T-helper 1 cell treated with Interleukin-12 subunit alpha and Interleukin-12 subunit beta and Interleukin-4 antibody, amounts not matched to agents 30 μg/mL and 1 μg/mL, for 36 hours (primary cell): ENCODE data around the gene PRDM10.

Source experiments
- H3K27ac Mint-ChIP-seq: one replicate; pipeline ENCODE4 v1.8.0; 2021; ENCODE audit warnings: mild to moderate bottlenecking, mixed read lengths
- H3K27me3 Mint-ChIP-seq: one replicate; pipeline ENCODE4 v1.8.0; 2021; ENCODE audit warnings: low read depth, mixed read lengths
- H3K36me3 Mint-ChIP-seq: one replicate; pipeline ENCODE4 v1.8.0; 2021; ENCODE audit warnings: low read depth, mixed read lengths
- H3K4me1 Mint-ChIP-seq: one replicate; pipeline ENCODE4 v1.8.0; 2021; ENCODE audit warnings: low read depth, mixed read lengths
- H3K4me3 Mint-ChIP-seq: one replicate; pipeline ENCODE4 v1.8.0; 2021; ENCODE audit warnings: mild to moderate bottlenecking, moderate library complexity, mixed read lengths
- H3K9me3 Mint-ChIP-seq: one replicate; pipeline ENCODE4 v1.8.0; 2021; ENCODE audit warnings: mixed read lengths

The PRDM10 gene

GRCh38 chr11:129935723-129936122 is 66.9 kb downstream of the PRDM10 start:
- peaks cover 16% of the 10 kb centered on the region for H3K36me3 Mint-ChIP-seq
- no peaks in the 10 kb centered on the region for H3K9me3 Mint-ChIP-seq
- H3K4me3 Mint-ChIP-seq = no peak overlapping the region
- no peaks in the 10 kb centered on the region for H3K4me1 Mint-ChIP-seq
- no peaks in the 10 kb centered on the region for H3K27me3 Mint-ChIP-seq
- no peak overlapping the region for H3K27ac Mint-ChIP-seq

DNA sequence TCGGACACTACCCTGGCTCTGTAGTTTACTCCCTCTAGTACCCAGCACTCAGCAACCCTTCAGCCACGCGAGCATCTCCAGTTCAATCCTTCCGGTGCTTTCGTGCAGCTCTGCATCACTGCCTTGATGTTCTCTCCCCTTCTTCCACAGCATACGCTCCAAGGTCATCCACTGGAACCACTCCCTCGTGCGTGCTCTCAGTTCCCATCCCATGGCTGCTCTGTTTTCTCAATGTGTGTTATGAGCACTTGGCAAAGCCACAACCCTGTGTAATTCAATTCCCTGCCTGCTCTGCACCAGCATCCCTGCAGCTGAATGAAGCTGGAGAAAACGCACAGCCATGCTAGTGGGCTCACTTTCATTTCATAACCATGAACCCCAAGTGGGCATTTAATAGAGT is 68.7 kb downstream of the PRDM10 start:
- Mint-ChIP-seq H3K36me3 (peaks cover 21% of the 10 kb centered on the region), H3K4me1 (no peaks in the 10 kb centered on the region), H3K27ac (no peak overlapping the region), H3K4me3 (no peak overlapping the region), H3K27me3 (no peaks in the 10 kb centered on the region), H3K9me3 (no peaks in the 10 kb centered on the region)

DNA sequence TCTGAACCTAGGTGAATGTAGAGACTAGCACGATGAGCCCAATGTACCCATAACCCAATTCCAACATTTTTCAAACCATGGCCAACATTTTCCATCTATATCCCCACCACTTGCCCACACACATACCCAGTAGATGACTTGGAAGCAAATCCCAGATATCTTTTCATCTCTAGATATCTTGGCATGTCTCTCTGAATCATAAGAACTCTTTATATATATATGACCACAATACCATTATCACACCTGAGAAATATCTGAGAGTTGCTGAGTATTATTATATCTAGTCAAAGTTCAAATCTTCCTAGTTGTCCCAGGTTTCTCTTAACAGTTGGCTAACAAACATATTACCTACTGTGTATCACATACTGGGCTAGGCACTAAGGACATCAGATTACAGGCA is 69.4 kb downstream of the PRDM10 start:
- no peaks in the 10 kb centered on the region for H3K27me3 Mint-ChIP-seq
- H3K9me3 Mint-ChIP-seq = no peaks in the 10 kb centered on the region
- no peaks in the 10 kb centered on the region for H3K4me1 Mint-ChIP-seq
- no peak overlapping the region for H3K4me3 Mint-ChIP-seq
- H3K27ac Mint-ChIP-seq = no peak overlapping the region
- H3K36me3 Mint-ChIP-seq = peaks cover 19% of the 10 kb centered on the region

- Mint-ChIP-seq H3K27ac (no peak overlapping the region), H3K36me3 (peaks cover 19% of the 10 kb centered on the region), H3K4me3 (no peak overlapping the region), H3K9me3 (no peaks in the 10 kb centered on the region), H3K27me3 (no peaks in the 10 kb centered on the region), H3K4me1 (no peaks in the 10 kb centered on the region)
These were observed 70.1 kb downstream of the PRDM10 start for GRCh38 chr11:129932381-129933067.

- peaks cover 19% of the 10 kb centered on the region for H3K36me3 Mint-ChIP-seq
- H3K4me1 Mint-ChIP-seq = no peaks in the 10 kb centered on the region
- no peak overlapping the region for H3K4me3 Mint-ChIP-seq
- no peaks in the 10 kb centered on the region for H3K27me3 Mint-ChIP-seq
- no peaks in the 10 kb centered on the region for H3K9me3 Mint-ChIP-seq
- no peak overlapping the region for H3K27ac Mint-ChIP-seq
These were observed 71.9 kb downstream of the PRDM10 start for GRCh38 chr11:129930743-129931142.

- Mint-ChIP-seq H3K9me3 (no peaks in the 10 kb centered on the region), H3K27ac (no peak overlapping the region), H3K36me3 (peaks cover 23% of the 10 kb centered on the region), H3K4me1 (no peaks in the 10 kb centered on the region), H3K4me3 (no peak overlapping the region), H3K27me3 (no peaks in the 10 kb centered on the region)
These were observed 72.3 kb downstream of the PRDM10 start for GRCh38 chr11:129930296-129930695.

DNA sequence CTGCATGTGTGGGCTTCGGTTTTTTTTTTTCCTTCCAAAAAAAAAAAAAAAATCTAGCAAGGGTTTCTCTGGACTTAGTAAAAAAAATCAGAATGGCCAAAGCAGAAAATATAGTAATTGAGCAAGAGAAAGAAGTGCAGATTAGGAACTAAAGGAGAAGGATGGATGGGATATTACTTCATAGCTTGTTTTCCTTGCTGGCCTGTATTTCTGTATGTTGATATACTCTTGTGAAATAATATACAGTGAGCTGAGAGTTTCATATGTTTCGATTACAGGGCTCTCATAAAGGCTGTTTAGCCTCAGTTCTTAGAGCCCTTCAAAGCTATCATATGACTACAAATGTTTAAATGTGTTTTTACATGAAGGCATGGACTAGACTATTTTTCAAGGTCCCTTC is 72.9 kb downstream of the PRDM10 start:
- H3K4me3 Mint-ChIP-seq = no peak overlapping the region
- no peak overlapping the region for H3K27ac Mint-ChIP-seq
- peaks cover 21% of the 10 kb centered on the region for H3K36me3 Mint-ChIP-seq

DNA sequence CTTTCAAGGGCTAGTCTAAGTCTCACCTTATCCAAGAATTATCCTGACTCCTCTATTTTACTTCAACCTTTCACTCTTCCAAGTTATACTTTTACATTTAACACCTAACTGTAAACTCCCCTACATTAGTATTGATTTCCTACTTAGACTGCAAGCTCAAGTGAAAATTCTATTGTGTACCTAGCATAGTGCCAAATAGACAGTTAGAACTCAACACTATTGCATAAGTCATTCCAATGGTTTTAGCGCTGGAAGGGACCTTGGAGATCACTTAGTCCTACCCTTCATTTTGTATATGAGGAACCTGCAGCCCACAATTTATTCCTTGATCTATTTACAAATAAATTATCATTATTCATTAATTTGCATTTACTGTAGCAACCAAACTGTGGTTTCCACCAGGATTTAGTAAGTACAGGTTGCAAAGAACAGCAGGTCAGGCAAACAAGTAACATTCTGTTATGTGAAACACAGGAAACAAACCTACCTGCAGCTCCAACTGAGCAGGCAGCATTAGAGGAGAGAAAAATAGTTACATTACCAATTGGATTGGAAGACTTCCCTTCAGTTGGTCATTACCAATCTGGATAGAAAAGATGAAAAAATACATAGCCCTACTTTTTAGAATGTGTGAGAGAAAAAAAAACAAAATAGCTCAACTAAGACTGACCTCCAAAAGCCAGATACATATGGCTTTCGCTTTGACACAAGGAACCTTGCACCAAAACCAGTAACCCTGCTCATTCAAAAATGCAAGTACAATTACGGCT is 73.5 kb downstream of the PRDM10 start:
- H3K27ac Mint-ChIP-seq = no peak overlapping the region
- no peak overlapping the region for H3K4me3 Mint-ChIP-seq
- H3K36me3 Mint-ChIP-seq = peaks cover 19% of the 10 kb centered on the region
- no peaks in the 10 kb centered on the region for H3K27me3 Mint-ChIP-seq
- H3K4me1 Mint-ChIP-seq = no peaks in the 10 kb centered on the region
- no peaks in the 10 kb centered on the region for H3K9me3 Mint-ChIP-seq

More for the DNA sequence above, 72.9 kb downstream of the PRDM10 start:
- no peaks in the 10 kb centered on the region for H3K4me1 Mint-ChIP-seq
- H3K27me3 Mint-ChIP-seq = no peaks in the 10 kb centered on the region
- H3K9me3 Mint-ChIP-seq = no peaks in the 10 kb centered on the region

DNA sequence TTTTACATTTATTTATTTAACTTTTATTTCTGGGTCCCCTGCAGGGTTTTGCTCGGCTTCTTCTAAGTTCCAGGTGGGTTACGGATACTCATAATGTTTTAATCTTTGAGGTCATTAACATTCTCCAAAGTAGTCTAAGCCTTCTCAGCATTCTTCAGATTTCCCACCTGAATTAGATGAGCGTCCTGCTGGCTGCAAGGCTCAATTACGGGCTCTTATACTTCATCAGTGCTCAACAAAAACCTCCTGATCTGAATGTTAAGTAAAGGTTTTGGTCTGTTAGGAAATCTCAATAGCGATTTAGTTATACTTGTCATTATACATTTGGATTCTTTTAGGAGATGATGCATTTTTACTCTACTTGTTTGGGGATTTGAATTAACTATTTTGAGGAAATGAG is 80.0 kb downstream of the PRDM10 start:
- Mint-ChIP-seq H3K27me3 (no peaks in the 10 kb centered on the region), H3K9me3 (no peaks in the 10 kb centered on the region), H3K27ac (no peak overlapping the region), H3K36me3 (peaks cover 10% of the 10 kb centered on the region), H3K4me1 (peaks cover 9% of the 10 kb centered on the region), H3K4me3 (no peak overlapping the region)

- H3K27me3 Mint-ChIP-seq = no peaks in the 10 kb centered on the region
- no peaks in the 10 kb centered on the region for H3K9me3 Mint-ChIP-seq
- no peak overlapping the region for H3K27ac Mint-ChIP-seq
- no peak overlapping the region for H3K4me3 Mint-ChIP-seq
- H3K4me1 Mint-ChIP-seq = peaks cover 7% of the 10 kb centered on the region
- H3K36me3 Mint-ChIP-seq = peaks cover 8% of the 10 kb centered on the region
These were observed 84.3 kb downstream of the PRDM10 start for GRCh38 chr11:129918361-129918760.

GRCh38 chr11:129917231-129917630 is 85.4 kb downstream of the PRDM10 start:
- Mint-ChIP-seq H3K27me3 (no peaks in the 10 kb centered on the region), H3K27ac (no peak overlapping the region), H3K4me1 (peaks cover 5% of the 10 kb centered on the region), H3K4me3 (no peak overlapping the region), H3K36me3 (peaks cover 11% of the 10 kb centered on the region), H3K9me3 (no peaks in the 10 kb centered on the region)

- Mint-ChIP-seq H3K27me3 (no peaks in the 10 kb centered on the region), H3K36me3 (peaks cover 23% of the 10 kb centered on the region), H3K27ac (no peak overlapping the region), H3K9me3 (no peaks in the 10 kb centered on the region), H3K4me3 (no peak overlapping the region), H3K4me1 (peaks cover 5% of the 10 kb centered on the region)
These were observed 91.3 kb downstream of the PRDM10 start for GRCh38 chr11:129911298-129911697.

DNA sequence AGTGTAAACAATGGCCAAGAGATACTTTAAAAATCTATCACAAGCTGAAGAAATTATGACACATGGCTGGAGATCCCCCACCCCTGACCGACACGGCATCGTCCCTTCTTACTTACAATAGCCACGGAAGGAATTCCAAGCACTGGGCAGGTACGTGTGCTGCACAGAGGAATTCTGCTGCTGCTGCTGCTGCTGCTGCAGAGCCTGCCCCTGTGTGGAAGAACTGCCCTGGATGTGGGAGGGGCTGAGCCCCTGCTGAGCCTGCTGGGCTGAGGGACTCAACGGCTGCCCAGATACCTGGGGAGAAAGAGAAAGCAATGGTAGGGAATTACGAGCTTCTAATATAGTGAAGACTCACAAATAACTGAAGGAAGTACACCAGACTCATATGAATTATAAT is 92.3 kb downstream of the PRDM10 start:
- no peaks in the 10 kb centered on the region for H3K27me3 Mint-ChIP-seq
- peaks cover 5% of the 10 kb centered on the region for H3K4me1 Mint-ChIP-seq
- no peaks in the 10 kb centered on the region for H3K9me3 Mint-ChIP-seq
- H3K27ac Mint-ChIP-seq = no peak overlapping the region
- H3K36me3 Mint-ChIP-seq = peaks cover 22% of the 10 kb centered on the region
- no peak overlapping the region for H3K4me3 Mint-ChIP-seq

DNA sequence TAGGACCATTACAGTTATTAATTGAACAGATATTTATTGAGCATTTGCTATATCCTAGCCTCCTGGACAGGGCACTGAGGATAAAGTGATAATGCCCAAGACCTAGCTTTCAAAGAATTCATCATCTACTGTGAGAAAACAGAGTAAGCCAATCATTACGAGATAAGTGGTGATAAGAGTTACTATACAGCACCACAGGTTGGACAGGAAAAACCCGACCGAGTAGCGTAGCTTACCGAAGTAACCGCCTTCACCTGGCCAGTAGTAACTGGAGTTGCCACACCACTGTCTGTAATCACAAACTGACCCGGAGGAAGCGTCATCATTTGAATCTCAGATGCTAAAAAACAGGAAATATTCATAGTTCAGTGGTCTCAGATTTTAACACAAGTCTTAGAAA is 97.2 kb downstream of the PRDM10 start:
- Mint-ChIP-seq H3K4me3 (no peak overlapping the region), H3K4me1 (no peaks in the 10 kb centered on the region), H3K27ac (no peak overlapping the region), H3K9me3 (no peaks in the 10 kb centered on the region), H3K27me3 (no peaks in the 10 kb centered on the region), H3K36me3 (peaks cover 24% of the 10 kb centered on the region)

GRCh38 chr11:129896062-129896461 is 106.6 kb downstream of the PRDM10 start:
- Mint-ChIP-seq H3K27me3 (peaks cover 8% of the 10 kb centered on the region), H3K36me3 (peaks cover 22% of the 10 kb centered on the region), H3K27ac (peak overlapping the region; percentile 78), H3K4me3 (peak overlapping the region; percentile 88), H3K4me1 (peaks cover 21% of the 10 kb centered on the region), H3K9me3 (no peaks in the 10 kb centered on the region)
